ENCODE data around the gene LPP. TPM values are rescaled to one million over a fixed set of nuclear protein-coding genes. Genes with fewer than 3 reads are reported as not detected.

LPP gene
- total RNA-seq, 1 experiment from 2014 or later = 54.0 TPM

DNA sequence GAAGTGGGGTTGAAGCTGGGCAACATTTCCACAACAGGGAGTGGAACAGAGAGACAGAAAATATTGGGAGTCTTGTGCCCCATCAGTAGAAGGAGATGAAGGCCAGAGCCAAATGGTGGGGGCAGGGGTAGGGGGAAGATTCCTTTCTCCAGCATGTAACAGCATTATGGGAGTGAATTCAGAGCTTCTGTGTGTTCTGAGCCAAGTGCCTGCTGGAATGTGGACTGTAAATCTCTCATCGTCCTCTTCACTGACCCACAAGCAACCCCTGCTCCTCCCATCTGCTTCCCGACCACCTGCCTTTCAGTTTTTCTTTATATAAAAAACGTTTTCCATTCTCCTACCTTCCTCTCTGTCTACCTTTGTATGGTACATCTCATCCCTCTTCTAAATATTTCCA is 673.6 kb downstream of the LPP start (continued):
- TF ChIP-seq SIN3A (IDR thresholded peaks at IDR 0.05; ENCODE audit: low read depth) (no peak), EZH2 (IDR thresholded peaks at IDR 0.05) (no peak), YY1 (IDR thresholded peaks at IDR 0.05; ENCODE audit: extremely low read depth, insufficient replicate concordance, low read depth, low read length) (no peak), ZNF274 (IDR thresholded peaks at IDR 0.05; ENCODE audit: low read depth, low read length) (no peak), TCF7L2 (IDR thresholded peaks at IDR 0.05; ENCODE audit: borderline replicate concordance, extremely low read depth, insufficient read depth, insufficient read length) (no peak), ZFX (IDR thresholded peaks at IDR 0.05) (no peak)
- TF ChIP-seq, protein P1, sequence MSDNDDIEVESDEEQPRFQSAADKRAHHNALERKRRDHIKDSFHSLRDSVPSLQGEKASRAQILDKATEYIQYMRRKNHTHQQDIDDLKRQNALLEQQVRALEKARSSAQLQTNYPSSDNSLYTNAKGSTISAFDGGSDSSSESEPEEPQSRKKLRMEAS (IDR thresholded peaks at IDR 0.05) = no peak
- TF ChIP-seq, protein P2, sequence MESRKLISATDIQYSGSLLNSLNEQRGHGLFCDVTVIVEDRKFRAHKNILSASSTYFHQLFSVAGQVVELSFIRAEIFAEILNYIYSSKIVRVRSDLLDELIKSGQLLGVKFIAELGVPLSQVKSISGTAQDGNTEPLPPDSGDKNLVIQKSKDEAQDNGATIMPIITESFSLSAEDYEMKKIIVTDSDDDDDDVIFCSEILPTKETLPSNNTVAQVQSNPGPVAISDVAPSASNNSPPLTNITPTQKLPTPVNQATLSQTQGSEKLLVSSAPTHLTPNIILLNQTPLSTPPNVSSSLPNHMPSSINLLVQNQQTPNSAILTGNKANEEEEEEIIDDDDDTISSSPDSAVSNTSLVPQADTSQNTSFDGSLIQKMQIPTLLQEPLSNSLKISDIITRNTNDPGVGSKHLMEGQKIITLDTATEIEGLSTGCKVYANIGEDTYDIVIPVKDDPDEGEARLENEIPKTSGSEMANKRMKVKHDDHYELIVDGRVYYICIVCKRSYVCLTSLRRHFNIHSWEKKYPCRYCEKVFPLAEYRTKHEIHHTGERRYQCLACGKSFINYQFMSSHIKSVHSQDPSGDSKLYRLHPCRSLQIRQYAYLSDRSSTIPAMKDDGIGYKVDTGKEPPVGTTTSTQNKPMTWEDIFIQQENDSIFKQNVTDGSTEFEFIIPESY (IDR thresholded peaks at IDR 0.05; ENCODE audit: extremely low read depth, insufficient replicate concordance, low read length) = no peak
- TF ChIP-seq, protein P3, sequence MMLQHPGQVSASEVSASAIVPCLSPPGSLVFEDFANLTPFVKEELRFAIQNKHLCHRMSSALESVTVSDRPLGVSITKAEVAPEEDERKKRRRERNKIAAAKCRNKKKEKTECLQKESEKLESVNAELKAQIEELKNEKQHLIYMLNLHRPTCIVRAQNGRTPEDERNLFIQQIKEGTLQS (IDR thresholded peaks at IDR 0.05) = no peak

DNA sequence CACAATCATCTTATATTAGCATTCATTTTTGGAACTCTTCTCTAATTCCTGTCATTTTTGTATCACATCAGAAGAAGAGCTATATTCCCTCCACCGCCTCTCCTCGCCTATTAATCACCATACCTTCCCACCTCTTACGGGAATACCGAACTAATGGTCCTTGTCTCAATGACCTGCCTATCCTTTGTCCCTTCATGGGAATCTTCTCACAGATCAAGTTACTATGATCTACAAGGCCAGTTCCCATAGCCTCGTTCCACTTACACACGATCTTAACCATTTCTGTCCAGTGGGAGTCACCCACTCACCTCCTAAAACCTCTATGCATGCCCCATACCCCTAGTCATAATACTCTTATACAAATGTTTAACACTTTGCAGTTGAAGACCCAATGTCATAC is 675.2 kb downstream of the LPP start:
- POLR2A ChIA-PET = no interaction called here
- ATAC-seq = no peak
- no peaks in the 10 kb centered on the region for H3K9me3 ChIP-seq (ENCODE audit: control insufficient read depth in 1 of 2, insufficient read depth in 1 of 2, low read depth in 1 of 2, low read length in 2 of 2)

More for the DNA sequence above, 675.2 kb downstream of the LPP start:
- H3K4me3 ChIP-seq (replicated peaks in 1 of 2; ENCODE audit: low read depth in 1 of 2, low read length in 2 of 2) = no peak overlapping the region
- CTCF ChIA-PET = interaction anchor here (1.3 to 1.7 kb wide), 2 partner anchors 125 to 126 kb away, joined by 3 to 4 read pairs; no protein-coding TSS in a partner anchor
- H2AFZ ChIP-seq (ENCODE audit: low read depth, low read length, poor library complexity, severe bottlenecking) = no peak overlapping the region
- H3K79me2 ChIP-seq (ENCODE audit: insufficient read depth, low read length) = no peaks in the 10 kb centered on the region
- H3K9me2 ChIP-seq (ENCODE audit: insufficient read depth) = no peaks in the 10 kb centered on the region
- RAD21 ChIA-PET (ENCODE audit: low non-redundant PET in 1 of 2, low total read pairs in 2 of 2, uncharacterized antibody in 2 of 2, unreplicated experiment in 2 of 2) = no interaction called here
- H3K27me3 ChIP-seq (ENCODE audit: insufficient read depth, low read length) = no peaks in the 10 kb centered on the region
- TF ChIP-seq POLR2AphosphoS5 (IDR thresholded peaks at IDR 0.05; ENCODE audit: low read depth, low read length) (no peak), FOSL1 (IDR thresholded peaks at IDR 0.05; ENCODE audit: low read depth) (no peak), EZH2phosphoT487 (IDR thresholded peaks at IDR 0.05; ENCODE audit: borderline replicate concordance) (no peak), TCF7L2 (IDR thresholded peaks at IDR 0.05; ENCODE audit: borderline replicate concordance, extremely low read depth, insufficient read depth, insufficient read length) (no peak)
- TF ChIP-seq, protein P2 (IDR thresholded peaks at IDR 0.05; ENCODE audit: extremely low read depth, insufficient replicate concordance, low read length) = no peak
- DNase-seq (ENCODE audit: low read depth, low spot score) = no peak
- no peaks in the 10 kb centered on the region for H3K4me1 ChIP-seq (ENCODE audit: control insufficient read depth in 1 of 2, insufficient read depth in 2 of 2, low read length in 2 of 2)
- intact Hi-C loops (cut with micrococcal nuclease) = no loop called here
- no TSS peak for BruUV-seq (replicated peaks)
- no peak overlapping the region for H3K27ac ChIP-seq (ENCODE audit: low read depth, low read length)
- no peaks in the 10 kb centered on the region for H4K20me1 ChIP-seq (ENCODE audit: insufficient read depth)
- no peaks in the 10 kb centered on the region for H3K36me3 ChIP-seq (ENCODE audit: control insufficient read depth in 1 of 2, insufficient read depth in 2 of 2, low read length in 2 of 2)
- no peak overlapping the region for H3K4me2 ChIP-seq (ENCODE audit: low read length)
- H3K9ac ChIP-seq (ENCODE audit: low read length) = no peak overlapping the region
